SU-DHL-6 (cell line): ENCODE data around the gene NSG1.

Source experiments
- CTCF ChIP-seq: fragments of 200-600 bp; sonication (generic); IDR thresholded peaks from one replicate; pipeline ENCODE4 v1.5.1; 2017; ENCODE audit warnings: antibody characterized with exemption, mild to moderate bottlenecking, low read length, moderate library complexity; ENCODE audit not compliant: insufficient read depth, poor library complexity, severe bottlenecking
- EZH2phosphoT487 ChIP-seq: fragments of 200-600 bp; sonication (generic), shearing (Covaris generic); conservative IDR thresholded peaks from 2 replicates; pipeline ENCODE4 v1.6.1; 2018; ENCODE audit warnings: mild to moderate bottlenecking, antibody characterized with exemption, low read length, moderate library complexity, mixed read lengths

GRCh38 chr4:4407299-4408131, 20.6 kb downstream of the NSG1 start:
- TF ChIP-seq CTCF (no peak), EZH2phosphoT487 (no peak)
